Ovary (tissue), 3 donors: ENCODE results near the gene CFAP61.

Experiments
- EP300 ChIP-seq: sonication (generic); formaldehyde crosslinking; IDR thresholded peaks from one replicate; pipeline ENCODE4 v1.6.1; 2017; ENCODE audit warnings: antibody characterized with exemption
- POLR2A ChIP-seq: fragments of 450-650 bp; IDR thresholded peaks from one replicate; pipeline ENCODE4 v1.6.1; 2017; ENCODE audit warnings: antibody characterized with exemption, mild to moderate bottlenecking, moderate library complexity
- TF ChIP-seq, protein P1 (sequence below), 3 donors: fragments of 450-650 bp in 2 of 3; fragments of 200-600 bp in 1 of 3; IDR thresholded peaks; one replicate each; pipeline versions ENCODE4 v1.5.1 to v1.8.0; 2016 to 2022; ENCODE audit warnings: antibody characterized with exemption in 3 of 3, mild to moderate bottlenecking in 1 of 3
- donor health status: DM: no; HTN: no; CAD: no.

DNA sequence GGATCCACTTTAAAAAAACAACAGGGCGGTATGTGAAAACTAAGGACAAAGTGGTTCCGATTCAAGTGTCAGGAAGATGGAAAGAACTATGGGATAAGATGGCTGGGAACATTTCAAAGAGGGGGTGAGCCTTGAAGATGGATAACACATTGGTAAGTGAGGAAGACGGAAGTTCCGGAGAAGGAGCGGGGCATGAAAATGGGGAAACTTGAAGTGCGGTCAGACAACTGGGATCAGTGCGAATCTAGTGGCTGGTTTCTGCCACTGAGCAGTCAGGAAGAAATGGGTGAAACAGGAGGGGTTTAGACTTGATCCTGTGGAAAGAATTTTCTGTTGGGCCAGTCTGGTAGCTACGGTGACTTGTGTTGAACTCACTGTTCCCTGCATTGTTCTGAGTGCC is 34.0 kb upstream of the CFAP61 start:
- TF ChIP-seq POLR2A = no peak
- TF ChIP-seq EP300 = no peak
- TF ChIP-seq, protein P1, sequence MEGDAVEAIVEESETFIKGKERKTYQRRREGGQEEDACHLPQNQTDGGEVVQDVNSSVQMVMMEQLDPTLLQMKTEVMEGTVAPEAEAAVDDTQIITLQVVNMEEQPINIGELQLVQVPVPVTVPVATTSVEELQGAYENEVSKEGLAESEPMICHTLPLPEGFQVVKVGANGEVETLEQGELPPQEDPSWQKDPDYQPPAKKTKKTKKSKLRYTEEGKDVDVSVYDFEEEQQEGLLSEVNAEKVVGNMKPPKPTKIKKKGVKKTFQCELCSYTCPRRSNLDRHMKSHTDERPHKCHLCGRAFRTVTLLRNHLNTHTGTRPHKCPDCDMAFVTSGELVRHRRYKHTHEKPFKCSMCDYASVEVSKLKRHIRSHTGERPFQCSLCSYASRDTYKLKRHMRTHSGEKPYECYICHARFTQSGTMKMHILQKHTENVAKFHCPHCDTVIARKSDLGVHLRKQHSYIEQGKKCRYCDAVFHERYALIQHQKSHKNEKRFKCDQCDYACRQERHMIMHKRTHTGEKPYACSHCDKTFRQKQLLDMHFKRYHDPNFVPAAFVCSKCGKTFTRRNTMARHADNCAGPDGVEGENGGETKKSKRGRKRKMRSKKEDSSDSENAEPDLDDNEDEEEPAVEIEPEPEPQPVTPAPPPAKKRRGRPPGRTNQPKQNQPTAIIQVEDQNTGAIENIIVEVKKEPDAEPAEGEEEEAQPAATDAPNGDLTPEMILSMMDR (IDR thresholded peaks at IDR 0.05) = no peak
